Osteocyte (in vitro differentiated cells): ENCODE measurements around the gene TSC22D1. TPM values are rescaled to one million over a fixed set of nuclear protein-coding genes. Genes with fewer than 3 reads are reported as not detected.

Experiments used
- DNase-seq: peaks from one replicate; pipeline ENCODE4 v3.0.0; 2021; ENCODE audit warnings: mixed read lengths; ENCODE audit not compliant: unreplicated experiment; ENCODE audit errors: extremely low spot score
- H3K27ac Mint-ChIP-seq: one replicate; pipeline ENCODE4 v1.8.0; 2021; ENCODE audit warnings: mild to moderate bottlenecking, mixed read lengths; ENCODE audit not compliant: unreplicated experiment
- H3K27me3 Mint-ChIP-seq: one replicate; pipeline ENCODE4 v1.8.0; 2021; ENCODE audit warnings: mixed read lengths; ENCODE audit not compliant: unreplicated experiment
- H3K36me3 Mint-ChIP-seq: one replicate; pipeline ENCODE4 v1.8.0; 2021; ENCODE audit warnings: mixed read lengths; ENCODE audit not compliant: unreplicated experiment
- H3K4me1 Mint-ChIP-seq: one replicate; pipeline ENCODE4 v1.8.0; 2021; ENCODE audit warnings: mixed read lengths; ENCODE audit not compliant: unreplicated experiment
- H3K4me3 Mint-ChIP-seq: one replicate; pipeline ENCODE4 v1.8.0; 2021; ENCODE audit warnings: mild to moderate bottlenecking, moderate library complexity, mixed read lengths; ENCODE audit not compliant: unreplicated experiment
- H3K9me3 Mint-ChIP-seq: one replicate; pipeline ENCODE4 v1.8.0; 2021; ENCODE audit warnings: mixed read lengths; ENCODE audit not compliant: unreplicated experiment
- CTCF ChIP-seq: fragments of 200-600 bp; sonication (generic); IDR thresholded peaks from 2 replicates; pipeline ENCODE4 v1.5.0; 2021; ENCODE audit warnings: antibody characterized with exemption, mild to moderate bottlenecking, moderate library complexity
- total RNA-seq: library from RNA; stranded (reverse); gene quantifications from 2 replicates; pipeline ENCODE4 v1.2.1, GENCODE V29; 2021

Gene TSC22D1
- total RNA-seq, 1 donor from 2014 or later: 118 TPM

GRCh38 chr13:44618326-44618725 is 42.2 kb upstream of the TSC22D1 start:
- H3K36me3 Mint-ChIP-seq: no peaks in the 10 kb centered on the region
- no peak overlapping the region for H3K27ac Mint-ChIP-seq
- DNase-seq: no peak
- no peaks in the 10 kb centered on the region for H3K9me3 Mint-ChIP-seq
- no peak overlapping the region for H3K4me3 Mint-ChIP-seq
- peaks cover 12% of the 10 kb centered on the region for H3K4me1 Mint-ChIP-seq
- no peaks in the 10 kb centered on the region for H3K27me3 Mint-ChIP-seq
- TF ChIP-seq CTCF: no peak

- H3K4me3 Mint-ChIP-seq: no peak overlapping the region
- H3K9me3 Mint-ChIP-seq: no peaks in the 10 kb centered on the region
- no peaks in the 10 kb centered on the region for H3K27me3 Mint-ChIP-seq
- no peaks in the 10 kb centered on the region for H3K36me3 Mint-ChIP-seq
- no peak overlapping the region for H3K27ac Mint-ChIP-seq
- no peak for TF ChIP-seq CTCF
- H3K4me1 Mint-ChIP-seq: peaks cover 12% of the 10 kb centered on the region
- no peak for DNase-seq
Measured at GRCh38 chr13:44617648-44618047, 41.5 kb upstream of the TSC22D1 start.

GRCh38 chr13:44609137-44609536 is 33.0 kb upstream of the TSC22D1 start:
- DNase-seq: no peak
- no peaks in the 10 kb centered on the region for H3K4me1 Mint-ChIP-seq
- H3K27ac Mint-ChIP-seq: no peak overlapping the region
- peaks cover 10% of the 10 kb centered on the region for H3K9me3 Mint-ChIP-seq
- H3K36me3 Mint-ChIP-seq: peaks cover 4% of the 10 kb centered on the region
- H3K27me3 Mint-ChIP-seq: no peaks in the 10 kb centered on the region
- TF ChIP-seq CTCF: no peak
- H3K4me3 Mint-ChIP-seq: no peak overlapping the region

GRCh38 chr13:44605721-44606120 is 29.6 kb upstream of the TSC22D1 start:
- Mint-ChIP-seq H3K27ac (no peak overlapping the region), H3K4me3 (no peak overlapping the region), H3K9me3 (peaks cover 9% of the 10 kb centered on the region), H3K36me3 (peaks cover 4% of the 10 kb centered on the region), H3K27me3 (no peaks in the 10 kb centered on the region), H3K4me1 (no peaks in the 10 kb centered on the region)
- no peak for TF ChIP-seq CTCF
- no peak for DNase-seq

GRCh38 chr13:44605275-44605674 is 29.1 kb upstream of the TSC22D1 start:
- Mint-ChIP-seq H3K27ac (no peak overlapping the region), H3K4me1 (no peaks in the 10 kb centered on the region), H3K9me3 (peaks cover 5% of the 10 kb centered on the region), H3K4me3 (no peak overlapping the region), H3K36me3 (peaks cover 4% of the 10 kb centered on the region), H3K27me3 (no peaks in the 10 kb centered on the region)
- no peak for TF ChIP-seq CTCF
- DNase-seq: no peak
